ENCODE measurements around the gene SLC20A1. TPM values are rescaled to one million over a fixed set of nuclear protein-coding genes. Genes with fewer than 3 reads are reported as not detected.

The SLC20A1 gene
- total RNA-seq, 1 donor from 2014 or later = 46.5 TPM

DNA sequence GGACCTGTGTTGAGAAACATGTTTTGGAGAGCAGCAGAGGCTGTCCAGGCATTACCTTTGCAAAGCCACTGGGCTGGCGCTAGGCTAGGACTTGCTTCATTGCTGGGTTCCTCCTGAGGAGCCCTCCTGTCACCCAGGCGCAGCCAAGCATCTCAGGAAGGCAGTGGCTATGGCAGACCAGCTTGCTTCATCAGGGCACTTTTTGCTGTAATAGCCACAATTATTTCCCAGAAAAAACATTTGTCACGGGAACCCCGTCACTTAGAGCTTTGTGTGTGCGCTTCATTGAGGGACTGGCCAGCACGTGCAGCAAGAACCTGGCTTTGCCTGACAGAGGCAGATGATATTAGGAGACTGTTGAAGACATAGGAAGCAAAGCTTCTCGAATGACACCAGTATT is 36.4 kb downstream of the SLC20A1 start:
- peak; percentile 71 for DNase-seq (ENCODE audit: low spot score)

DNA sequence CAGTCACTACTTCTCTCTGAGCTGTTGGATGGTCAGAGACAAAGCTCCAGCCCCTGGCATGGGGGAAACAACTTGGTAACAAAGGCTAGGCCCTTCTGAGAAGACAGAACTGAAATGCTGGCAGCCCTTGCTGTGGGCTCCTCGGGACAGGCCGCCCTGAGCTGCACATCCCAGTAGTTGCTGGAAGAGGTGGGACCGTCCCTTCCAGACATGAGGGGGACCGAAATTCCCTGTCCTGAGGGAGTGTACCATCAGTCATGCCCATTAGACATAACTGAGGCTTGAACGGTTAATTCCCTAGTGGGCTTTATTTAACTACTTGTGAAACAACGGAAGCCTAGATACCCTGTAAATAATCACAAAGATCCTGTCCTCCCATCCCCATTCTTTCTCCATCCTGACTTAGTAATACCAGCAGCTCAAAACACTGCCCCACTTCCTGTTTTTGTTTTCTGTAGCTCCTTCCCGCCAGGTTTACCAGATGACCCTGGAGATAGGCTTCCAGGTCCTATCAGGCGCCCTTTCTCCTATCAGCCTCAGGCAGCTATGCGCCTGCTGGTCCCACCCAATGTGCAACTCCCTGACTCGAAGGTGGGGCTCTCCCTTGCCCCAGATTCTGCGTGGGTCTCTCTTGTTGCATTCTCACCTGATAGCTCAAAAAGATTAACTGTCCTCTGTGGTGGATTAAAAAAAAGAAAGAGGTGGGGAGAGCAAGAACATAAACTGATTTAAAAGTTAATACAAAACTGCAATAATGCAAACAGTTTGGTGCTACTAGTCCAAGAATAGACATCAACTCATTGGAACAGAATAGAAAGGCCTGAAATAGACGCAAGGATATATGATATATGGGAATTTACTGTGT is 38.0 kb downstream of the SLC20A1 start:
- peak; percentile 20 for DNase-seq (ENCODE audit: low spot score)

DNA sequence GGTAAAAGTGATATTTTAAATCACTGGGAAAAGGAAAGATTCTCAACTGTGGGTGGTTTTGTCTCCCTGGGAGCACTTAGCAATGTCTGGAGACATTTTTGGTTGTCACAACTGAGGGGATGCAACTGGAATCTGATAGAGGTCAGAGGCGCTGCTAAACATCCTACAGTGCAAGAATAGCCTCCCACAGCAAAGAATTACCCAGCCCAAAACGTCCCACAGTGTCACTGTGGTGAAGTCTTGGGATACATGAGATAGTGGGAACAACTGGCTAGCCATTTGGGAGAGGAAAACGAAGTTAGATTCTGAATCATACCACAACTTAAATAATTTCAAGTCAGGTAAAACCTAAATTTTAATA is 38.7 kb downstream of the SLC20A1 start:
- no peak for DNase-seq (ENCODE audit: low spot score)

DNA sequence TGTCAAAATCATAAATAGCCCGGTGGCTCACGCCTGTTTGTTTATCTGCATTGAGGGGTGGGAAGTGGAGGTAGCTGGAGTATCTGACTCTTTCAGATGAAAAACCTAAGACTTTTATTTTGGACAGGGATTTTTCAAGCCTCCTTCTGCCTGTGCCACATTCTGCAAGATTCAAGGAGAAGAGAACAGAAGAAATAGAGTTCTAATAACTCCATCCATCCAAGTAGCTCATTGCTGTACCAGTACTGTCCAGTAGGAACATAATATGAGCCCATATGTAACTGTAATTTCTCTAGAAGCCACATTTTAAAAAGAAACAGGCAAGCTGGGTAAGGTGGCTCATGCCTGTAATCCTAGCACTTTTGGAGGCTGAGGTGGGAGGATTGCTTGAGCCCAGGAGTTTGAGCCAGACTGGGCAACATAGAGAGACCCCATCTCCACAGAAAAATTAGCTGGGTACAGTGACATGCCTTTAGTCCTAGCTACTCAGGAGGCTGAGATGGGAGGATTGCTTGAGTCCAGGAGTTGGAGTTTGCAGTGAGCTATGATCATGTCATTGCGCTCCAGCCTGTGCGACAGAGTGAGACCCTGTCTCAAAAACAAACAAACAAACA is 39.6 kb downstream of the SLC20A1 start:
- no peak for DNase-seq (ENCODE audit: low spot score)

DNA sequence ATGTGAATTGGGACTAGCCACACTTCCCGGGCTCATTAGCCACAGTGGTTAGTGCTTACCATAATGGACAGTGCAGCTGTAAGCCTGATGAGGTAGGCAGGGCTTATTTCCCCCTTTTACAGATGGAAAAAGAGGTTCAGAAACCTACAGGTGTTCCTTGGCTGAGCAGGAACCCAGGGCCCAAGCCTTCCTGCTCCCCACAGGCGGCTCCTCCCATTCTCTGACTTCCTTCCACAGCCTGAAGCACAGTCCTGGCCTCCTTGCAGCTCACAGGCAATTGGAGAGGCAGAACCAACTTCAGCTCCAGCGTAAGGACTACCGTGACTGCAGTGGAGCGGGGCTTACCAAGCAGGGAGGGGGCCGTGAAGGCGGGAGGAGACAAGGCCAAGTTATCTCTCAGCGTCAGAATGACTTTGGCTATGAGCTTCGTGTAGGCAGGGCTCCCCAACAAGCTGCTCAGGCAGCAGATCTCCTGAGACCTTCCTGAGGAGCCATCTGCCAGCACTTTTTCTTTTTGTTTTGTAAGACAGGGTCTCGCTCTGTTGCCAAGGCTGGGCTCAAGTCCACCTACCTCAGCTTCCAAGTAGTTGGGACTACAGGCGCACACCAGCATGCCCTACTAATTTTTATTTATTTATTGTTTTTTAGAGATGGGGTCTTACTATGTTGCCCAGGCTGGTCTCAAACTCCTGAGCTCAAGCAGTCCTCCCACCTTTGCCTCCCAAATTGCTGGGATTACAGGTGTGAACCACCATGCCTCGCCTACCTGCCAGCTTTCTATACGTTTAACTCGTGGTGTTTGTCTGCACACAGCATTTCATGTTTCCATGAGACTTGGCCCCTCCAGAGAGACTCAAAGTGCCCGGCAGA is 40.8 kb downstream of the SLC20A1 start:
- DNase-seq (ENCODE audit: low spot score) = peak; percentile 76

DNA sequence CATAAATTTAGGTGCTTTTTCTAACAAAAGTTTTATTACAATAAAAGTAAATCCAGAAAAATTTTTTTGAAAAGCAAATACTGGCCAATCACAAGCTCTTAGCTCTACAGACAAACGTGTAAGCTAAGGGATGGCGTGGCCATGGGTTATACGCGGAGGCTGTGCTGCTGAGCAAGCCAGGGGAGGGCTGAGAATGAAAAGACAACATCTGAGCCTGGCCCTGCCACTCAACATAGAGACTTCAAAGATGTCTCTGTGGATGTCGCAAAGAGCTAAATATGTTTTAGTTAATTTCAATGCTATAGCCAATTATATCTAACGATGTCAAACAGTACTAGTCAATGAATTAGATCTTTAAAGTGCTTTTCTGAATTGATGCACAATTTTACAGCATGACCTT is 41.8 kb downstream of the SLC20A1 start:
- peak; percentile 9 for DNase-seq (ENCODE audit: low spot score)

DNA sequence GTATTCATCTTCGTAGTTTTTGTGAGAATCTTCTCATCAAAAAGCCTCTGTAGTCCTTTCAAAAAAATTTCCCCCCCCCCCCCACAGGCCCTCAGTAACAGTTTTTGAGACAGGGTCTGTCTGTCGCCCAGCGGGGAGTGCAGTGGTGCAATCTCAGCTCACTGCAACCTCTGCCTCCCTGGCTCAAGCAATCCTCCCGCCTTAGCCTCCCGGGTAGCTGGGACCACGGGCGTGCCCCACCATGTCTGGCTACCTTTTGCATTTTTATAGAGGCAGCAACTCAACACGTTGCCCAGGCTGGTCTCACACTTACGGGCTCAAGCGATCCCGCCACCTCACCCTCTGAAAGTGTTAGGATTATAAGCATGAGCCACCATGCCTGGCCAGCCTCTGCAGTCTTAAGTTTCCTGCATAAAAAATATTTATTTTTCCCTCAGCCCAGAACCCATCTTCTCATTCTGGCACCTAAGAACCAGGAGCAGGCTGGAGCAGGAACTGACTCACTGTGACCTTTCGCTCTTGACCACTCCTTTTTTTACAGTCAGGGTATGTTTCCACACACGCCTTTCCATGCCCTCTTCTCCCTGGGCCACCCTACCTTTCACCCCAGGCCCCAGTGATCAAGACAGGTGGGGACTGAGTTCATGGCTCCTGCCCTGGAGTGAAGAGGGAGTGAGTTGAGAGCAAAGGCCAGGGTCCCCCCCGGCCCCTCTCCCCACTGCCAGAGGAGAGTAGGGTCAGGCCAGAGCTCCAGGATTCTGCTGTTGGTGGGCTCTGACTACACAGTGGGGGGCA is 42.5 kb downstream of the SLC20A1 start:
- DNase-seq (ENCODE audit: low spot score) = peak; percentile 82

DNA sequence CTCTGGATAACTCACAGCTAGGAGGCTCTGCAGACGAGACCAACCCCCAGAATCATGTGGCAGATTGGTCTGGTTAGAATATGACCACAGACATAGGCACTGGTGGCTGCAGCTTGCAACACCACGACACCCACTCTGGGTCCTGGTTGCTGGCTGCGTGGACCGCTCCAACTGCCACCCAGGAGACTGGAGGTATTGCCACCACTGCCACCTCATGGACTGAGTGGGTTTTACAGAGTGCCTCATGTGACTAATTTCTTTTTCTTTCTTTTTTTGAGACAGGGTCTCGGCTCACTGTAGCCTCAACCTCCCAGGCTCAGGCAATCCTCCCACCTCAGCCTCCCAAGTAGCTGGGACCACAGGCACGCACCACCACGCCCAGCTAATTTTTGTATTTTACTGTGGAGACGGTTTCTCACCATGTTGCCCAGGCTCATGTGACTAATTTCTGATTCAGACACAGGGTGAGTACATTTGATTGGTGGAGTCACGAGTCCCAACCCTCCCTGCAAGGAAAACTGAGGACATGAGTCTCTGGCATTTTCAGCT is 45.2 kb downstream of the SLC20A1 start:
- DNase-seq (ENCODE audit: low spot score) = peak; percentile 82

DNA sequence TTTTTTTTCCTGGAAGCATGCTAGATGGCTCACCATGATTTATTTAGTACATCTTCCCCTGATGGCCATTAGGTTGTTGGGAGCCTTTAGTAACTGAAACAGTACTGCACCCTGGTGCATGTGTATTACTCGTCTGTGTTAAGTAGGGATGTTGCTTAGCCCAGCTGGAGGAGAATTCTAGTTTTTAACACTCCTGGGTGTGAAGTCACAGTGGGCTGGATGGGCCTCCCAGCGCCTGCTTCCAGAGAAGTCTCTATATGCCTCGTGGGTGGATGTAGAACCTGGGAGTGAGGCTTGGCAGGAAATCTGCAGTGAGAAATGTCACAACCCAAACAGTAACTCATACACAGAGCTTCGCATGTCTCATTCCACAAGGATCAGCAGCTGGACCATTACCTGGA is 46.1 kb downstream of the SLC20A1 start:
- peak; percentile 37 for DNase-seq (ENCODE audit: low spot score)

DNA sequence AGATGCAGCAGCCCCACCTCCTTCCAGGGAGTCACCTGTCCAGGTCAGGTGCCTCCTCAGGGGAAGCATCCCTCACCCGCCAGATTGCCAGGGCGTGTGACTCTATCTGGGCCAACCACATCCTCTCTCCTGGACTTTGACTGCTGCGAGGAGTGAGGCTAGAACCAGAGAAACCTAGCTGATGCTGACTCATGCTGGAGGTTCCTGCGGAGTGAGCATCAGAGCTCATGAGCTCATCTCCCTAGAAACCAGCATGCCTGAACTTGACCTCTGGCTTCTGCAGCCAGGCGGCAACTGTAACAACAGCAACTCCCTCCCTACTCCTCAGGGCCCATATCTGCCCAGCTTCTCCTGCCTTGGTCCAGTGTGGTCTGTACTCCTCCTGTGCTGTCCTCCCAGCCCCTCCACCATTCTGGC is 46.8 kb downstream of the SLC20A1 start:
- peak; percentile 79 for DNase-seq (ENCODE audit: low spot score)

DNA sequence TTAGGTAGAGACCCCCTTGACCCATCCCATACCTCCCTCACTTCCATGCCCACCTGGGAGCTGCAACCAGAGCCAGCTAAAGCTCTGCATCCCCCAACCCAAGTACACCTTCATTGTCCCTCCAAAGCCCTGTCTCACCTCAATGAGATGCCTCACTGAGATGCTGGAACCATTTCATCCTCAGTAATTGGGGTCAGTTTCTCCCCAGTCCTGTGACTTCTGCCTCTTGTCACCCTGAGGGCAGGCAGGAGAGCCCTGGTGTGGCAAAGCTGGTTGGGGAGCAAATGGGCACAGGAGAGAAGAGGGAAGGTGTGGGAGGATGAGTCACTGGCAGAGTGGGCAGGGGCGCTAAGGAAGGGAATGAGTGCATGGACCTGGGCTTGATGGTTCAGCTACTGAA is 47.2 kb downstream of the SLC20A1 start:
- peak; percentile 26 for DNase-seq (ENCODE audit: low spot score)

DNA sequence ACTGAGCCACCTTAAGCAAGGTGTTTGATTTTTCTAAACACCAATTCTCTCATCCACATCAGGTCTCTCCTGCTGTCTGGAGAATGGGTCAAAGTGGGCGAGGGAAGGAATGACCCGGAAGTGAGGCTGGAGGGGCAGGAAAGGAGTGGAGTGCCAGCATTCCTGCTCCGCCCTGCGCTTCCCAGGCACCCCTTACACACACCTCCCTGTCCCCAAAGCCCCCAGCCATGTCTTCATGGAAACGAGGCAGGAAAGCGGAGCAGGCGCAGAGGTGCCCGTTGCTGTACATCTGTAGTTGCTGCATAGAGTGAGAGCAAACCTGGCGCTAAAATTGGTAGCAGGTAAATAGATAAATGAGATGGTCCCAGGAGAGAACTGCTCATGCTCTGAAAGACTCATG is 47.9 kb downstream of the SLC20A1 start:
- DNase-seq (ENCODE audit: low spot score) = peak; percentile 24

DNA sequence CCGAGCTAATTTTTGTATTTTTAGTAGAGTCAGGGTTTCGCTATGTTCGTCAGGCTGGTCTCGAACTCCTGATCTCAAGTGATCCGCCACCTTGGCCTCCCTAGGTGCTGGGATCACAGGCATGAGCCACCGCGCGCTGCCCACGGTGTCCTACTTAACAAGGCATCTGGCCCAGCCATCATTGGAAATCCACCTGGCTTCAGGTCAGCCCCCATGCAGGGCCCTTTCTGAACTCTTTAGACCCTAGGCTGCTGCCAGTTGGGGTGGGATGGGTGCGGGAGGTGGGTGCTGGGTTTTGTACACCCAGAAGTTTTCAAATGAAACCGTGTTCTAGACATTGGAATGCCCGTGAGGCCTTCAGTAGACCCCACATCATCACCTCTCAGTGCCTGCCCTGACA is 48.4 kb downstream of the SLC20A1 start:
- peak; percentile 76 for DNase-seq (ENCODE audit: low spot score)

DNA sequence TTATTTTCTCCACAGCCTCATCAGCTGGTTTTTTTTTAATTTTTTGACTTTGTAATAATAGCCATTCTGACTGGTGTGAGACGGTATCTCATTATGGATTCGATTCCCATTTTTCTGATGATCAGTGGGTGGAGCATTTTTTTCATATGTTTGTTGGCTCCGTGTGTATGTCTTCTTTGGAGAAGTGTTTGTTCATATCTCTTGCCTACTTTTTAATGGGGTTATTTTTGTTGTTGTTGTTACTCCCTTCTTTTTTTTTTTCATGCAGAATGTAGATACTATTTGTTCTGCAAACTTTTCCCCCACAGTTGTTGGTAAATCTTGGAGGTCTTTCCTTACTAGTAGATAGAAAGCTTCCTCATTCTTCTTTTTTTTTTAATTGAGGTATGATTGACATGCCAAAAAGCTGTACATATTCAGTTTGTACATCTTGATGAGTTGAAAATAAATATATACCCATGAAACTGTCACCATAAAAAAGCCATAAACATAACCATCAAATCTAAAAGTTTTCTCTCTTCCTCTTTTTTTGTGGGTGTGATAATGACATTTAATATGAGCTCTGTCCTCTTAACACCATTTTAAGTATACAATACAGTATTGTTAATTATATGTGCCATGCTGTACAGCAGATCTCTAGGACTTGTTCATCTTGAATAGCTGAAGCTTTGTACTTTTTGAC is 53.2 kb downstream of the SLC20A1 start:
- no peak for DNase-seq (ENCODE audit: low spot score)

DNA sequence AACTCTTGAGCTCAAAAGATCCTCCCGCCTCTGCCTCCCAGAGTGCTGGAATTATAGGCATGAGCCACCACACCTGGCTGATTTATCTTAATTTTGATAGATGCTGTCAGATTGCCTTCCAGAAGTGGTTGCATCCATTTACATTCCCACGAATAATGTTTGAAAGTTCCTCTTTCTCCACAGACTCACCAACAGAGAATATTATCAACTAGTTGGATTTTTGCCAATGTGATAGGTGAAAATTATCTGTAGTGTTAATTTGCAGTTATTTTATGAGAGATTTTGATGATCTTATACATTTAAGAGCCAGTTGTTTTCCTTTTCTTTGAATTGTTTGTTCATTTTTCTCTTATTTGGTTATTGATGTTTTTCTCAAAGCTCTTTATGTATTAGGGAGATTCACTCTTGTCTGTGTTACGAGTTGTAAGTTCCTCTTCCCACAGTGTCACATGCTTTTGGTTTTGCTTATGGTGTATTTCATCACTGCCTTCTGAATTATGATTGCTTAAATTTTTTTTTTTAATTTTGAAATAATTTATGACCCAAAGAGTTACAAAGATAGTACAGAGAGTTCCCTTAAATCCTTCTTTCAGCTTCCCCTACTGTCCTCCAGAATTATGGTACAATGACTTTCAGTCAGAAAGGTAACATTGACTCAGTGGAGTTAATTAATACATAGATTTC is 54.4 kb downstream of the SLC20A1 start:
- no peak for DNase-seq (ENCODE audit: low spot score)

DNA sequence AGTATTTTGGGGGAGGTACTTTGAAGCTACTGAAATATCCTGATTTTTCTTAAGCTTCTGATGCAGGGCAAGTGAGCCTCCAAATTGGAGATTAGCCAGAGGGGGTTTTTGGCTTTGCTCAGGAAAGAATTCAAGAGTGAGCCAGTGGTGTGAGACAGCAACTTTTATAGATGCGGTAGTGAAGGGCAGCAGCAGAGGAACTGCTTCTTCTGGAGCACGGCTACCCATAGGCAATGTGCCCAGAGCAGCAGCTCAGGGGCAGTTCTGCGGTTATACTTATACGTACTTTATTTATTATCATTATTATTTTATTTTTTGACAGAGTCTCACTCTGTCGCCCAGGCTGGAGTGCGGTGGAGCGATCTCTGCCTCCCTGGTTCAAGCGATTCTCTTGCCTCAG is 55.3 kb downstream of the SLC20A1 start:
- peak; percentile 12 for DNase-seq (ENCODE audit: low spot score)

DNA sequence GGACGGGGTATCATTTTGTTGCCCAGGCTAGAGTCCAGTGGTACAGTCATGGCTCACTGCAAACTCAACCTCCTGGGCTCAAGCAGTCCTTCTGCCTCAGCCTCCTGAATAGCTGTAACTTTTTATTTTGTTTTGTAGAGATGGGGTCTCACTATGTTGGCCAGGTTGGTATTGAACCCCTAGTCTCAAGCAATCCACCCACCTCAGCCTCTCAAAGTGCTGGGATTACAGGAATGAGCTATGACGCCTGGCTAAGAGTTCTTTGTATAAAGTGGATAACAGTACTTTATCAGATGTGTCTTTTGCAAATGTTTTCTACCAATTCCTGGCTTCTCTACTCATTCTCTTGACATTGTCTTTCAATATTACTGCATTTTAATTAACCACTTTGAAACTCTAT is 57.9 kb downstream of the SLC20A1 start:
- DNase-seq (ENCODE audit: low spot score) = no peak

DNA sequence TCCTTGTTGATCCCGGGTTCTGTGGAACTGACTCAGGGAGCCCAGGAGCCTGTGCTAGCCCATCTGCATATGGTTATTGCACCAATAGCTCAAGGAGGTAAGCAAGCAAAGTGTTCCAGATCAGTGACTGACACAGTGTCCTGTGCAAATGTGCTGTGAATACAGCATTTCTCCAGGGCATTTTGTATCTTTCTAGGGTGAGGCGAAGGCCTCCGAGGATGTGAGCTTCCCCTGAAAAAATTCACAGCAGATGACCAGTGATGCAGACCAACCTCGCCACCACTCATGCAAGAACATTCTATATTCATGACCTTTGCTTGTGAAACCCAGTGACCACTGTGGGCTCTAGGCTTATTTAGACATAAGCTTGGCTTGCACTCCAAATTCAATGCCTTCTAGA is 59.8 kb downstream of the SLC20A1 start:
- DNase-seq (ENCODE audit: low spot score) = peak; percentile 55

DNA sequence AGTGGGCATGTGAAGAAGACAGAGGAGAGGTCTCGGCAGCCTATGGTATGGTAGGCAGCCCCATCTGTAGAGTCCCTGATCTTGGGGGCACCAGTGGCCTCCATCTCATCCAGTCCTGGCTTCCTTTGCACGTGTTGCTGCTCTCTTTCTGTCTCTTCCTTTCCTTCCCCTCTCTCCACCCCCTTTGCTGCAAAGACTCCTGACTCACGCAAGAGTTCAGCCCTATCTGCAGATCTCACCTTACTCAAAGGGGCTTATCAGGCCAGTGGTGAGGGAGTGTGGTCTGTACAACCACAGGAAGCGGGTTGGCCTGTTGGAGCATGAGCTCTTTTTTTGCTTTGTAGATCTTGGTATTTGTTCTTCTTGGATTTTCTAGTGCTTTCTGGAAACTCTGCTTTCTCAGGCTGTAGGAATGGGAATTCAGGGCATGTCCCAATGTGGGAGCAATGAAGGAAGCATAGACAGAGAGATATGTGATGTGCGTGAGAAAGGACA is 60.5 kb downstream of the SLC20A1 start:
- peak; percentile 8 for DNase-seq (ENCODE audit: low spot score)
